HG02852 (cell line): ENCODE measurements around the gene TRIM49C.
"Not testable (repeated sequence)": the region's sequence is repeated elsewhere in the genome, so short reads cannot be mapped to it uniquely, and the experiment has no call there.

Source experiments
- ATAC-seq: cut with Tn5 transposase; IDR thresholded peaks from one replicate; pipeline ENCODE4 v1.9.1; 2021; ENCODE audit warnings: mild to moderate bottlenecking, moderate library complexity; ENCODE audit not compliant: unreplicated experiment

TRIM49C gene

GRCh38 chr11:90030806-90031205, at the start of gene TRIM49C:
TSS of gene TRIM49C (plus strand) at chr11:90031106. CDS start at chr11:90035212, 4,106 bp downstream.
- not testable (repeated sequence) for ATAC-seq

GRCh38 chr11:90024184-90024583, 6.7 kb upstream of the TRIM49C start:
- not testable (repeated sequence) for ATAC-seq

GRCh38 chr11:90051591-90052209, 20.8 kb downstream of the TRIM49C start:
- not testable (repeated sequence) for ATAC-seq

GRCh38 chr11:90052311-90052710, 21.4 kb downstream of the TRIM49C start:
- ATAC-seq = not testable (repeated sequence)

- ATAC-seq = not testable (repeated sequence)
Observed at GRCh38 chr11:90053545-90053944, 22.6 kb downstream of the TRIM49C start.

- not testable (repeated sequence) for ATAC-seq
Observed at GRCh38 chr11:90085650-90086049, 54.7 kb downstream of the TRIM49C start, which contains the start of gene UBTFL1. TSS of gene UBTFL1 (plus strand) at chr11:90085950. CDS start at chr11:90085950, 0 bp downstream.

- ATAC-seq = not testable (repeated sequence)
Observed at GRCh38 chr11:90088731-90089130, 57.8 kb downstream of the TRIM49C start.
